ENCODE results near the gene PTRH1. TPM values are rescaled to one million over a fixed set of nuclear protein-coding genes. Genes with fewer than 3 reads are reported as not detected.

PTRH1 gene
- total RNA-seq, 1 experiment from 2014 or later, result 27.1 TPM

GRCh38 chr9:127664678-127665507, 50.6 kb downstream of the PTRH1 start:
- no peak for DNase-seq (ENCODE audit: low read depth)

- no peak for DNase-seq (ENCODE audit: low read depth)
These were observed 51.2 kb downstream of the PTRH1 start for GRCh38 chr9:127664324-127664677.

Other genes with a start within 250 kb of the PTRH1 start
- gene STXBP1, start 103.4 kb downstream of the PTRH1 start, total RNA-seq (2014; rRNA removed; shearing (Covaris generic)), result 9.6 and 10.4 TPM in 2 replicates
- gene CFAP157, start 8.7 kb downstream of the PTRH1 start, total RNA-seq (2014; rRNA removed; shearing (Covaris generic)), result not detected in 2 replicates
- not detected in 2 replicates for gene TTC16, start 416 bp upstream of the PTRH1 start, total RNA-seq (2014; rRNA removed; shearing (Covaris generic))
- 20.7 and 27.7 TPM in 2 replicates for gene TOR2A, start 19.6 kb upstream of the PTRH1 start, total RNA-seq (2014; rRNA removed; shearing (Covaris generic))
- not detected in 2 replicates for gene SH2D3C, start 63.0 kb upstream of the PTRH1 start, total RNA-seq (2014; rRNA removed; shearing (Covaris generic))
- 49.4 and 73.6 TPM in 2 replicates for gene CDK9, start 70.4 kb upstream of the PTRH1 start, total RNA-seq (2014; rRNA removed; shearing (Covaris generic))
- 84.1 and 87.0 TPM in 2 replicates for gene FPGS, start 87.2 kb upstream of the PTRH1 start, total RNA-seq (2014; rRNA removed; shearing (Covaris generic))
- gene ENG, start 139.0 kb upstream of the PTRH1 start, total RNA-seq (2014; rRNA removed; shearing (Covaris generic)), result 23.0 and 34.1 TPM in 2 replicates
- gene AK1, start 162.0 kb upstream of the PTRH1 start, total RNA-seq (2014; rRNA removed; shearing (Covaris generic)), result 47.0 and 59.7 TPM in 2 replicates
- gene ST6GALNAC6, start 183.9 kb upstream of the PTRH1 start, total RNA-seq (2014; rRNA removed; shearing (Covaris generic)), result 37.4 and 38.9 TPM in 2 replicates
- 35.3 and 43.4 TPM in 2 replicates for gene ST6GALNAC4, start 201.4 kb upstream of the PTRH1 start, total RNA-seq (2014; rRNA removed; shearing (Covaris generic))
- gene PIP5KL1, start 215.1 kb upstream of the PTRH1 start, total RNA-seq (2014; rRNA removed; shearing (Covaris generic)), result 0.73 and 0.98 TPM in 2 replicates
- 92.5 and 128 TPM in 2 replicates for gene DPM2, start 222.2 kb upstream of the PTRH1 start, total RNA-seq (2014; rRNA removed; shearing (Covaris generic))

Data from HT1080 (cell line).